Measurements from ENCODE around the gene TMEM178A.

Gene TMEM178A

DNA sequence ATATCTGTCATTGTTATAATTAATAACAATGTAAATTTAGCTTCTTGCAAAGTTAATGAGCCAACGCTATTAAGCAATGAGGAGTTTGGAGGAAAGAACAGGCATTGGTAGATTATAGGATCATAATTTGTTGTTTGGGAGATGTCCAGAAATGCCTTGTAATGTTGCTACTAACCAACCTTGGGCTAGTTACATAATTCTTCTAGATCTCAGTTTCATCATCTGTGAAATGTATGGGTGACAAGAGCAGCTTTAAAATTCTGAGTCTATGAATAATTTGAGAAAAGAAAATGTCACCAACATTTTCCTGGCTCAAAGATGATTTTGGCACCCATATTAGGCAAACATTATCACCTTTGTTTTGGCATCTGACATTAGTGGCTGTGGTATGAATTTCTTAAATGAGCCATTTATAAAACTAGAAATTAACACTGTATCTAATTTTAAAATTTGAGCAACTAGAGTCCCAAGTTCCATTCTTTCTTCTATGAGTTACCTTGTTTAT, 2.9 kb downstream of the TMEM178A start:
- H3K27ac ChIP-seq = no peak overlapping the region
- H3K27me3 ChIP-seq (ENCODE audit: control insufficient read depth, insufficient read depth, low read length) = no peaks in the 10 kb centered on the region

DNA sequence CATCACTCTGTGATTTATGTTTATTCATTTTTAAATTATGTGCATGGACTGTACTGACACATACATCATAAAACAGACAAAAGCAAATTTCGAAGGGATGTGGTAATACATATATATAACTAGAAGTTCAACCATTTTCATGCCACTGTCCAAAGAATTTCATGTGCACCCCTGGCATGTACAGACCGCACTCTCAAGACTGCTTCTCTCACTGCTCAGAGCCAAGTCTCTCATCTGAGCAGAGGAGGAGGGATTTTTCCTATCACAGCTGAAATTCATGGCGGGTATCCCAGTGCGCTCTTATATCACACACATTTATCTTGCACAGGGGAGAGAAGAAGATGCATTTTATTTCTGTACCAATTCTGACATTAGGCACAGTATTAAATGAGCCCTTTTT, 5.9 kb downstream of the TMEM178A start:
- Histone ChIP-seq H3K4me3 (ENCODE audit: low read depth, low read length) (no peak overlapping the region), H3K9ac (no peak overlapping the region), H3K27ac (no peak overlapping the region), H2AFZ (no peak overlapping the region), H3K9me3 (ENCODE audit: control insufficient read depth, low read length) (no peaks in the 10 kb centered on the region), H3K4me2 (ENCODE audit: low read length) (no peak overlapping the region), H3K36me3 (ENCODE audit: control insufficient read depth, insufficient read depth, low read length) (no peaks in the 10 kb centered on the region), H3K79me2 (no peaks in the 10 kb centered on the region), H3K27me3 (ENCODE audit: control insufficient read depth, insufficient read depth, low read length) (no peaks in the 10 kb centered on the region), H3K4me1 (no peaks in the 10 kb centered on the region)
- TF ChIP-seq, protein P1, sequence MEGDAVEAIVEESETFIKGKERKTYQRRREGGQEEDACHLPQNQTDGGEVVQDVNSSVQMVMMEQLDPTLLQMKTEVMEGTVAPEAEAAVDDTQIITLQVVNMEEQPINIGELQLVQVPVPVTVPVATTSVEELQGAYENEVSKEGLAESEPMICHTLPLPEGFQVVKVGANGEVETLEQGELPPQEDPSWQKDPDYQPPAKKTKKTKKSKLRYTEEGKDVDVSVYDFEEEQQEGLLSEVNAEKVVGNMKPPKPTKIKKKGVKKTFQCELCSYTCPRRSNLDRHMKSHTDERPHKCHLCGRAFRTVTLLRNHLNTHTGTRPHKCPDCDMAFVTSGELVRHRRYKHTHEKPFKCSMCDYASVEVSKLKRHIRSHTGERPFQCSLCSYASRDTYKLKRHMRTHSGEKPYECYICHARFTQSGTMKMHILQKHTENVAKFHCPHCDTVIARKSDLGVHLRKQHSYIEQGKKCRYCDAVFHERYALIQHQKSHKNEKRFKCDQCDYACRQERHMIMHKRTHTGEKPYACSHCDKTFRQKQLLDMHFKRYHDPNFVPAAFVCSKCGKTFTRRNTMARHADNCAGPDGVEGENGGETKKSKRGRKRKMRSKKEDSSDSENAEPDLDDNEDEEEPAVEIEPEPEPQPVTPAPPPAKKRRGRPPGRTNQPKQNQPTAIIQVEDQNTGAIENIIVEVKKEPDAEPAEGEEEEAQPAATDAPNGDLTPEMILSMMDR (IDR thresholded peaks at IDR 0.05) = no peak

More for the DNA sequence above, 2.9 kb downstream of the TMEM178A start:
- no peaks in the 10 kb centered on the region for H3K4me1 ChIP-seq
- H3K79me2 ChIP-seq = no peaks in the 10 kb centered on the region
- no peaks in the 10 kb centered on the region for H3K36me3 ChIP-seq (ENCODE audit: control insufficient read depth, insufficient read depth, low read length)
- TF ChIP-seq, protein P1 (IDR thresholded peaks at IDR 0.05) = no peak
- no peak overlapping the region for H2AFZ ChIP-seq
- no peak overlapping the region for H3K9ac ChIP-seq
- no peak overlapping the region for H3K4me2 ChIP-seq (ENCODE audit: low read length)
- H3K4me3 ChIP-seq (ENCODE audit: low read depth, low read length) = no peak overlapping the region
- no peaks in the 10 kb centered on the region for H3K9me3 ChIP-seq (ENCODE audit: control insufficient read depth, low read length)

DNA sequence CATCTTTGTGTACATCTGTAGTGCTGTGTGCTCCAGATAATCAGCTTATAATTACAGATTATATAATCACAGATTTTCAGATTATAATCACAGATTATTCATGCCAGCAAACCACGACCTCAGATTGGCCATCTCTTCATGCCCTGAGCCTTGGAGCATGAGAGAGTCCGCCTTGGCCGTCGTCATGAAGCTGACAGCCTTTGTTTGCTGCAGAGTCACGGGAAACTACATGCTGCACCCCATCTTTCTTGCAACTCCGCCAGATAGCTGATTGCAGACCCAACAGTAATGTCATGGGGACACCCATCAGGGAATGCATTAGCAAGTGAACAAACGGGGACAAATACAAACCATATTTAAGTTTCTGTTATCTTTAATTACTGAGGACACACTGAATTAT, 7.3 kb downstream of the TMEM178A start:
- Histone ChIP-seq H3K9me3 (ENCODE audit: control insufficient read depth, low read length) (no peaks in the 10 kb centered on the region), H2AFZ (no peak overlapping the region)

DNA sequence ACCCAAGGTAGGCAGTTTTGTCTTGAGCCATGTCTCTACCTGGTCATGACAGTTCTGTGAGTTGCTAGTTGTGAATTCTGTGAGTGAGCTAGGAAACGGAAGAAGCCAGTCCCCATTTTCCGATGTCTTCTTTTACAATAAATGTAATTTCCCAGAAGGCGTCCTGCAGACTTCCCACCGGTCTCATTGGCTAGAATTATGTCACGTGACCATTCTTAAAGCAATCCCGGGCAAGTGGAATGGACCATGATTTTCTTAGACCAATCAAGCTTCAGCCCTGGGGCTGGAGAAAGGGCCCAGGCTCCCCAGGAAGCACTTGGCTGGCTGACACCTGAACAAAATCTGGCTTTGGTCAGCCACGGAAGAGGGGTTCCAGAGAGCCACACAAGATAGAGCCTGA, 10.6 kb downstream of the TMEM178A start:
- H2AFZ ChIP-seq = no peak overlapping the region
- H3K4me1 ChIP-seq = no peaks in the 10 kb centered on the region

More for the DNA sequence above, 7.3 kb downstream of the TMEM178A start:
- Histone ChIP-seq H3K27me3 (ENCODE audit: control insufficient read depth, insufficient read depth, low read length) (no peaks in the 10 kb centered on the region), H3K4me1 (no peaks in the 10 kb centered on the region), H3K4me2 (ENCODE audit: low read length) (no peak overlapping the region), H3K9ac (no peak overlapping the region), H3K79me2 (no peaks in the 10 kb centered on the region), H3K4me3 (ENCODE audit: low read depth, low read length) (no peak overlapping the region), H3K36me3 (ENCODE audit: control insufficient read depth, insufficient read depth, low read length) (no peaks in the 10 kb centered on the region), H3K27ac (no peak overlapping the region)
- TF ChIP-seq, protein P1 (IDR thresholded peaks at IDR 0.05) = no peak

DNA sequence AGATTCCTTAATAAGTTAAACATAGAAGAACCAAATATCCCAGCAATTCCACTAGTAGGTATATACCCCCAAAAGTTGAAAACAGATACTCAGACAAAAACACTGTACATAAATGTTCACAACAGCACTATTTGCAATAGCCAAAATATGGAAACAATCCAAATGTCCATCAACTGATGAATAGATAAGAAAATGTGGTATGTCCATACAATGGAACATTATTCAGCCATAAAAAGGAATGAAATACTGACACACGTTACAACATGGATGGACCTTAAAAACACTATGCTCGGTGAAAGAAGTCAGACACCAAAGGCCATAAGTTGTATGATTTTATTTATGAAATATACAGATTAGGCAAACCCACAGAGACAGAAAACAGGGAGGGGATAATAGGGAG, 12.5 kb downstream of the TMEM178A start:
- H3K4me2 ChIP-seq (ENCODE audit: low read length) = no peak overlapping the region
- H3K4me1 ChIP-seq = no peaks in the 10 kb centered on the region
- TF ChIP-seq, protein P1 (IDR thresholded peaks at IDR 0.05) = no peak
- no peaks in the 10 kb centered on the region for H3K27me3 ChIP-seq (ENCODE audit: control insufficient read depth, insufficient read depth, low read length)
- no peak overlapping the region for H2AFZ ChIP-seq
- H3K27ac ChIP-seq = no peak overlapping the region
- H3K9ac ChIP-seq = no peak overlapping the region
- H3K79me2 ChIP-seq = no peaks in the 10 kb centered on the region
- H3K36me3 ChIP-seq (ENCODE audit: control insufficient read depth, insufficient read depth, low read length) = no peaks in the 10 kb centered on the region
- no peaks in the 10 kb centered on the region for H3K9me3 ChIP-seq (ENCODE audit: control insufficient read depth, low read length)
- no peak overlapping the region for H3K4me3 ChIP-seq (ENCODE audit: low read depth, low read length)

More for the DNA sequence above, 10.6 kb downstream of the TMEM178A start:
- no peak overlapping the region for H3K9ac ChIP-seq
- H3K36me3 ChIP-seq (ENCODE audit: control insufficient read depth, insufficient read depth, low read length) = no peaks in the 10 kb centered on the region
- TF ChIP-seq, protein P1 (IDR thresholded peaks at IDR 0.05) = no peak
- no peak overlapping the region for H3K4me3 ChIP-seq (ENCODE audit: low read depth, low read length)
- H3K4me2 ChIP-seq (ENCODE audit: low read length) = no peak overlapping the region
- no peak overlapping the region for H3K27ac ChIP-seq
- no peaks in the 10 kb centered on the region for H3K27me3 ChIP-seq (ENCODE audit: control insufficient read depth, insufficient read depth, low read length)
- H3K79me2 ChIP-seq = no peaks in the 10 kb centered on the region
- H3K9me3 ChIP-seq (ENCODE audit: control insufficient read depth, low read length) = no peaks in the 10 kb centered on the region

All from parathyroid adenoma (tissue), 2 donors.